Upper lobe of left lung (tissue), 4 donors: Measurements from ENCODE around the gene SLFN5.
"Not testable (repeated sequence)": the region's sequence is repeated elsewhere in the genome, so short reads cannot be mapped to it uniquely, and the experiment has no call there.

ENCODE experiments used
- EP300 ChIP-seq, 4 donors: sonication (generic); formaldehyde crosslinking; IDR thresholded peaks; one replicate each; pipeline ENCODE4 v1.5.1; 2017; ENCODE audit warnings: antibody characterized with exemption in 4 of 4, control low read depth in 2 of 4
- POLR2A ChIP-seq, 4 donors: fragments of 450-650 bp; IDR thresholded peaks; one replicate each; pipeline ENCODE4 v1.5.1; 2016 to 2017; ENCODE audit warnings: antibody characterized with exemption in 4 of 4, mild to moderate bottlenecking in 2 of 4
- POLR2AphosphoS5 ChIP-seq, 2 donors: sonication (generic); formaldehyde crosslinking; IDR thresholded peaks; one replicate each; pipeline ENCODE4 v1.5.1; 2017; ENCODE audit warnings: antibody characterized with exemption in 2 of 2
- TF ChIP-seq, protein P1 (sequence below), 6 experiments: fragments of 450-650 bp in 4 of 6; fragments of 200-600 bp in 2 of 6; sonication (generic) in 2 of 6; IDR thresholded peaks; one replicate each; pipeline ENCODE4 v1.5.1; 2016 to 2019; ENCODE audit warnings: antibody characterized with exemption in 6 of 6

DNA sequence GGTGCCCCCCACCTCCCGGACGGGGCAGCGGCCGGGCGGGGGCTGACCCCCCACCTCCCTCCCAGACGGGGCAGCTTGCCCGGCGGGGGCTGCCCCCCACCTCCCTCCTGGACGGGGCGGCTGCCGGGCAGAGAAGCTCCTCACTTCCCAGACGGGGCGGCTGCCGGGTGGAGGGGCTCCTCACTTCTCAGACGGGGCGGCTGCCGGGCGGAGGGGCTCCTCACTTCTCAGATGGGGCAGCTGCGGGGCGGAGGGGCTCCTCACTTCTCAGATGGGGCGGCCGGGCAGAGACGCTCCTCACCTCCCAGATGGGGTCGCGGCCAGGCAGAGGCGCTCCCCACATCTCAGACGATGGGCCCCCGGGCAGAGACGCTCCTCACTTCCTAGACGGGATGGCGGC lies 47.8 kb upstream of the SLFN5 start:
- TF ChIP-seq, protein P1, sequence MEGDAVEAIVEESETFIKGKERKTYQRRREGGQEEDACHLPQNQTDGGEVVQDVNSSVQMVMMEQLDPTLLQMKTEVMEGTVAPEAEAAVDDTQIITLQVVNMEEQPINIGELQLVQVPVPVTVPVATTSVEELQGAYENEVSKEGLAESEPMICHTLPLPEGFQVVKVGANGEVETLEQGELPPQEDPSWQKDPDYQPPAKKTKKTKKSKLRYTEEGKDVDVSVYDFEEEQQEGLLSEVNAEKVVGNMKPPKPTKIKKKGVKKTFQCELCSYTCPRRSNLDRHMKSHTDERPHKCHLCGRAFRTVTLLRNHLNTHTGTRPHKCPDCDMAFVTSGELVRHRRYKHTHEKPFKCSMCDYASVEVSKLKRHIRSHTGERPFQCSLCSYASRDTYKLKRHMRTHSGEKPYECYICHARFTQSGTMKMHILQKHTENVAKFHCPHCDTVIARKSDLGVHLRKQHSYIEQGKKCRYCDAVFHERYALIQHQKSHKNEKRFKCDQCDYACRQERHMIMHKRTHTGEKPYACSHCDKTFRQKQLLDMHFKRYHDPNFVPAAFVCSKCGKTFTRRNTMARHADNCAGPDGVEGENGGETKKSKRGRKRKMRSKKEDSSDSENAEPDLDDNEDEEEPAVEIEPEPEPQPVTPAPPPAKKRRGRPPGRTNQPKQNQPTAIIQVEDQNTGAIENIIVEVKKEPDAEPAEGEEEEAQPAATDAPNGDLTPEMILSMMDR (IDR thresholded peaks at IDR 0.05) = not testable (repeated sequence)
- TF ChIP-seq EP300, POLR2A, POLR2AphosphoS5 (IDR thresholded peaks at IDR 0.05): not testable (repeated sequence)
